ENCODE measurements around the gene EFCAB12.
"Not testable (repeated sequence)": the region's sequence is repeated elsewhere in the genome, so short reads cannot be mapped to it uniquely, and the experiment has no call there.

The EFCAB12 gene

DNA sequence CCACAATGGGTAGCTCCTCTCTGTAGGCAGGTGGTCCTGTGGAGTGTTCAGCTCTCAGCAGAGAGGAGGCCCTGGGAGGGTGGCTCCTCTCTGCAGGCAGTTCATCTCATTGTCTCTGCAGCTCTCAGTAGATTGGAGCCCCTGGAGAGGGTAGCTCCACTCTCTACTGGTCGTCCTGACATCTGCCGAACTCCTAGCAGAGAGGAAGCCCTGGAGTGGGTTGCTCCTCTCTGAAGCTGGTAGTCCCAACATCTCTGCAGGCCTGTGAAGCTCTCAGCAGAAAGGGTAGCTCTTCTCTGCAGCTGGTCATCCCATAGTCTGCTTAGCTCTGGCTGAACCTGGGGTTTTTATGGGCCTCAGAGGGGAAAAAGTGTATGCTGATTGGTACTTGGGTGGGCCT lies 50.8 kb downstream of the EFCAB12 start:
- no peaks in the 10 kb centered on the region for H3K27me3 ChIP-seq (ENCODE audit: low read depth, low read length)
- H3K4me3 ChIP-seq (ENCODE audit: low read depth in 1 of 2, low read length in 2 of 2): no peak overlapping the region
- no peaks in the 10 kb centered on the region for H3K9me3 ChIP-seq (ENCODE audit: control insufficient read depth in 1 of 2, low read length in 2 of 2)
- H3K36me3 ChIP-seq (ENCODE audit: control insufficient read depth in 1 of 2, insufficient read depth in 2 of 2, low read length in 2 of 2): no peaks in the 10 kb centered on the region
- H3K27ac ChIP-seq (ENCODE audit: low read length): no peak overlapping the region
- no peaks in the 10 kb centered on the region for H3K4me1 ChIP-seq (ENCODE audit: control insufficient read depth in 1 of 2, insufficient read depth in 2 of 2, low read length in 2 of 2)

DNA sequence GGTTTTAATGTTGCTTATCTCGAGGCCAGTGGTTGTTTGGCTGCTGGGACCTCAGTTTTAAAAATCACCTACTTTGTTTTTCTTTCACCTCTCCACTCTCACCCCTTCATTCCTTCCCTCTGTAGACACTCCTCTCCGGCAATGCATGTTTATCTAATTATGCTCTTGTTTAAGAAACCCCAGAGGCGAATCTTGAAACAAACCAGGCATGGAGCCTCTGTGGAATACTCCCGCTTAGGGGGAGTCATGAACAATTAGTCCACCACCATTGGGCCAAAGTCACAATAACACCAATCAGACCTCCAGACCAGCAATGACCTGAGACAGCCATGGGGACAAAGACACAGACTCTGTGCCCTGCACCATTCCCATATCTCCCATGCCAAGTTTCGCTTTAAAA lies 53.3 kb downstream of the EFCAB12 start:
- Histone ChIP-seq H3K36me3 (ENCODE audit: control insufficient read depth in 1 of 2, insufficient read depth in 2 of 2, low read length in 2 of 2) (no peaks in the 10 kb centered on the region), H3K27ac (ENCODE audit: low read length) (no peak overlapping the region), H3K9me3 (ENCODE audit: control insufficient read depth in 1 of 2, low read length in 2 of 2) (no peaks in the 10 kb centered on the region), H3K4me3 (ENCODE audit: low read depth in 1 of 2, low read length in 2 of 2) (no peak overlapping the region), H3K4me1 (ENCODE audit: control insufficient read depth in 1 of 2, insufficient read depth in 2 of 2, low read length in 2 of 2) (no peaks in the 10 kb centered on the region), H3K27me3 (ENCODE audit: low read depth, low read length) (no peaks in the 10 kb centered on the region)

DNA sequence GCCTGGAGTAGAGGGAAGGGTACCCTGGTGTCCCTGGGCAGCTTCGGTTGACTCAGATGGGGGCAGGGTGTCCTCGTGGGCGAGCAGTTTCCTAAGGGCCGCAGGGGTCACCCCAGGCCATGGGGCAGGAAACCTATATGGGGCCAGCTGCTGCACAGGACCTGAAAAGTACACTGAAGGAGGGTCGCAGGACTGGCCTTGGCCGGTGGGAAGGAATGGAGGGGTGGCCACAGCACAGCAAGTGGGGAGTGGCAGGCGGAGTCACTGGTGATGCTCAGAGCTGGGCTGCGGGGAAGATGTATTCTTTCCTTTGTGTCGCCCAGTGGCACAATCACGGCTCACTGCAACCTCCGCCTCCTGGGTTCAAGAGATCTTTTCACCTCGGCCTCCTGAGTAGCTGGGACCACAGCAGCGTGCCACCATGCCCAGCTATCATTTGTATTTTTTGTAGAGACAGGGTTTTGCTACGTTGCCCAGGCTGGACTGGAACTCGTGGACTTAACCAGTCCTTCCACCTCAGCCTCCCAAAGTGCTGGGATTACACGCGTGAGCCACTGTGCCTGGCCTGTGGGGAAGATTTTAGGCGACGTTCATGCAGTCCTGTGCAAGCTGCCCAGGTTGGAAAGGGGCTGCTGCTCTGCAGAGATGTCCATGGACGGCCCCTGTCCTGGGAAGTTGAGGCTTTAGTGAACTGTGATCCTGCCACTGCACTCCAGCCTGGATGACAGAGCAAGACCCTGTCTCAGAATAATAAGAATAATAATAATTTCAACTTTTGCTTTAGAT lies 57.2 kb downstream of the EFCAB12 start:
- Histone ChIP-seq H3K9me3 (ENCODE audit: control insufficient read depth in 1 of 2, low read length in 2 of 2) (no peaks in the 10 kb centered on the region), H3K27me3 (ENCODE audit: low read depth, low read length) (no peaks in the 10 kb centered on the region), H3K4me3 (ENCODE audit: low read depth in 1 of 2, low read length in 2 of 2) (no peak overlapping the region), H3K36me3 (ENCODE audit: control insufficient read depth in 1 of 2, insufficient read depth in 2 of 2, low read length in 2 of 2) (no peaks in the 10 kb centered on the region), H3K4me1 (ENCODE audit: control insufficient read depth in 1 of 2, insufficient read depth in 2 of 2, low read length in 2 of 2) (no peaks in the 10 kb centered on the region), H3K27ac (ENCODE audit: low read length) (no peak overlapping the region)

DNA sequence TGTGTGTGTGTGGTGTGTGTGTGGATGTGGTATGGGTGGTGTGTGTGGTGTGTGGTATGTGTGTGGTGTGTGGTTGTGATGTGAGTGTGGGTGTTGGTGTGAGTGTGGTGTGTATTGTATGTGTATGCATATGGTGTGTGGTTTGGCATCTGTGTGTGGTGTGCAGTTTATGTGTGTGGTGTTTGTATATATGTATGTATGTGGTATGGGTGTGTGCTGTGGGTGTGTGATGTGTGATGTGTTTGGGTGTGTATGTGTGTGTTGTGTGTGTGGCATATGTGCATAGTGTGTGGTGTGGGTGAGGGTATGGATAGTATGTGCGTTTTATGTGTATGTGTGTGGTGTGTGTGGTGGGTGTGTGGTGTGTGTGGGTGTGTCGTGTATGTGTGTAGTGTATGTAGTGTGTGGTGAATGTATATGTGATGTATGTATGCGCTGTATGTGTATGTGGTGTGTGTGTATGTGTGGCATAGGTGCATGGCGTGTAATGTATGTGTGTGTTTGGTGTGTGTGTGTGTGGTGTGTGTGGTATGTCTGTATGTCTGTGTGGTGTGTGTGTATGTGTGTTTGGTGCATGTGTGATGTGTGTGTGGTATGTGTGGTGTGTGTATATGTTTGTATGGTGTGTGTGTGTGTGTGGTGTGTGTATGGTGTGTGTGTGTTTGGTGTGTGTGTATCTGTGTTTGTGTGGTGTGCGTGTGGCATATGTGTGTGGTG lies 58.0 kb downstream of the EFCAB12 start:
- H3K27me3 ChIP-seq (ENCODE audit: low read depth, low read length): no peaks in the 10 kb centered on the region
- H3K36me3 ChIP-seq (ENCODE audit: control insufficient read depth in 1 of 2, insufficient read depth in 2 of 2, low read length in 2 of 2): no peaks in the 10 kb centered on the region
- no peaks in the 10 kb centered on the region for H3K9me3 ChIP-seq (ENCODE audit: control insufficient read depth in 1 of 2, low read length in 2 of 2)
- no peak overlapping the region for H3K27ac ChIP-seq (ENCODE audit: low read length)
- no peaks in the 10 kb centered on the region for H3K4me1 ChIP-seq (ENCODE audit: control insufficient read depth in 1 of 2, insufficient read depth in 2 of 2, low read length in 2 of 2)
- no peak overlapping the region for H3K4me3 ChIP-seq (ENCODE audit: low read depth in 1 of 2, low read length in 2 of 2)

DNA sequence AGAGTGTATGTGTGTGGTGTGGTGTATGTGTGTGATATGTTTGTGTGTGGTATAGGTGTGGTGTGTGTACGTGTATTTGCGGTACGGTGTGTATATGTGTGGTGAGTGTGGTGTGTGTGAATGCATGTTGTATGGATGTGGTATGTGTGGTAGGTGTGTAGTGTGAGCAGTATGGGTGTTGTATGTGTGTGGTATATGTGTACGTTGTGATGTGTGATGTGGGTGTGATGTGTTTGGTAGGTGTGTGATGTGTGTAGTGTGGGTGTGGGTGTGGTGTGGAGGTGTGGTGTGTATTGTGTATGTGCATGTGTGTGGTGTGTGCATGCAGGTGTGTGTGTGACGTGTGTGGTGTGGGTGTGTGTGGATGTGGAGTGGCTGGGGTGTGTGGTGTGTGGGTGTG lies 58.7 kb downstream of the EFCAB12 start:
- H3K27me3 ChIP-seq (ENCODE audit: low read depth, low read length): no peaks in the 10 kb centered on the region
- H3K4me1 ChIP-seq (ENCODE audit: control insufficient read depth in 1 of 2, insufficient read depth in 2 of 2, low read length in 2 of 2): no peaks in the 10 kb centered on the region
- H3K36me3 ChIP-seq (ENCODE audit: control insufficient read depth in 1 of 2, insufficient read depth in 2 of 2, low read length in 2 of 2): no peaks in the 10 kb centered on the region
- H3K4me3 ChIP-seq (ENCODE audit: low read depth in 1 of 2, low read length in 2 of 2): no peak overlapping the region
- H3K9me3 ChIP-seq (ENCODE audit: control insufficient read depth in 1 of 2, low read length in 2 of 2): no peaks in the 10 kb centered on the region
- H3K27ac ChIP-seq (ENCODE audit: low read length): no peak overlapping the region

DNA sequence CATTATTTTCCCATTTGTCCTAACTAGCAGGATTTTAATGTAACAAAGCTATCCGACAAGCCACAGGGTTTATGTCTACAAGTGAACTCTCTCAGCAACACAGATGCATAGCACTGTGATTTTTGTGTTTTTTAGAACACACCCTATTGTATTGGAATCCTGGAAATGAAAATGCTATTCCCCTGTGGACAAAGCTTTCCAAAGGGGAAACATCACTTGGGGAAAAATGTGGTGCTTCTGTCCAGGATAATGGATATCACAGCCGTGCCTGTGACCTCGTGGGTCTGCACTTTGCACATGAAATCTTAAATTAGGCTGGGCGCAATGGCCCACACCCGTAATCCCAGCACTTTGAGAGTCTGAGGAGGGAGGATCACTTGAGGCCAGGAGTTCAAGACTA lies 60.6 kb downstream of the EFCAB12 start:
- Histone ChIP-seq H3K4me1 (ENCODE audit: control insufficient read depth in 1 of 2, insufficient read depth in 2 of 2, low read length in 2 of 2) (no peaks in the 10 kb centered on the region), H3K36me3 (ENCODE audit: control insufficient read depth in 1 of 2, insufficient read depth in 2 of 2, low read length in 2 of 2) (no peaks in the 10 kb centered on the region)

DNA sequence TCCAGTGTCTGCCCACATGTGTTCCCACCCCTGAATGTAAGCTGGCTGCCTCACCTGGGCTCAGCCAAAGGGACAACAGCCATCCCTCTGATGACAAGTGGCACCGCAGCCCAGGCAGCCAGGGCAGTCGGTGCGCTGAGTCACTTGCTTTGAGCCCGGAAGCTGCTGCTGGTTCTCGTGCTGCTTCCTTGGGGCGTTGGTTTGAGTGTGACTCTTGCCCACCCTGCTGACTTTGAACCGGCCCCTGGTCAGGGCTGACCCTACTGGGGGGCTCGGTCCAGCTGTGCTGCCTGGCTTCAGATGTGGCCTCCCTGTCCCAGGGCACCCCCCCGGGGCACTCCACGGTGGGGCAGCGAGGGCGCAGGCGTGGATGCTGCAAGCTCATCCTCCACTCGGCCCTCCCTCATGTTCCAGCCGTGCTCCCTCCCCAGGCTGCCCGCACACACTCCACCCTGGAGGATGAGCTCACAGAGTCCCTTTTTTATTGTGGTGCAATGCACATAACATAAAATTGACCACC lies 62.1 kb downstream of the EFCAB12 start:
- H3K9me3 ChIP-seq (ENCODE audit: control insufficient read depth in 1 of 2, low read length in 2 of 2): no peaks in the 10 kb centered on the region
- H3K4me1 ChIP-seq (ENCODE audit: control insufficient read depth in 1 of 2, insufficient read depth in 2 of 2, low read length in 2 of 2): no peaks in the 10 kb centered on the region
- no peaks in the 10 kb centered on the region for H3K36me3 ChIP-seq (ENCODE audit: control insufficient read depth in 1 of 2, insufficient read depth in 2 of 2, low read length in 2 of 2)
- no peak overlapping the region for H3K4me3 ChIP-seq (ENCODE audit: low read depth in 1 of 2, low read length in 2 of 2)
- no peaks in the 10 kb centered on the region for H3K27me3 ChIP-seq (ENCODE audit: low read depth, low read length)
- no peak overlapping the region for H3K27ac ChIP-seq (ENCODE audit: low read length)

More for the DNA sequence above, 60.6 kb downstream of the EFCAB12 start:
- H3K9me3 ChIP-seq (ENCODE audit: control insufficient read depth in 1 of 2, low read length in 2 of 2): no peaks in the 10 kb centered on the region
- no peak overlapping the region for H3K27ac ChIP-seq (ENCODE audit: low read length)
- H3K4me3 ChIP-seq (ENCODE audit: low read depth in 1 of 2, low read length in 2 of 2): no peak overlapping the region
- no peaks in the 10 kb centered on the region for H3K27me3 ChIP-seq (ENCODE audit: low read depth, low read length)

DNA sequence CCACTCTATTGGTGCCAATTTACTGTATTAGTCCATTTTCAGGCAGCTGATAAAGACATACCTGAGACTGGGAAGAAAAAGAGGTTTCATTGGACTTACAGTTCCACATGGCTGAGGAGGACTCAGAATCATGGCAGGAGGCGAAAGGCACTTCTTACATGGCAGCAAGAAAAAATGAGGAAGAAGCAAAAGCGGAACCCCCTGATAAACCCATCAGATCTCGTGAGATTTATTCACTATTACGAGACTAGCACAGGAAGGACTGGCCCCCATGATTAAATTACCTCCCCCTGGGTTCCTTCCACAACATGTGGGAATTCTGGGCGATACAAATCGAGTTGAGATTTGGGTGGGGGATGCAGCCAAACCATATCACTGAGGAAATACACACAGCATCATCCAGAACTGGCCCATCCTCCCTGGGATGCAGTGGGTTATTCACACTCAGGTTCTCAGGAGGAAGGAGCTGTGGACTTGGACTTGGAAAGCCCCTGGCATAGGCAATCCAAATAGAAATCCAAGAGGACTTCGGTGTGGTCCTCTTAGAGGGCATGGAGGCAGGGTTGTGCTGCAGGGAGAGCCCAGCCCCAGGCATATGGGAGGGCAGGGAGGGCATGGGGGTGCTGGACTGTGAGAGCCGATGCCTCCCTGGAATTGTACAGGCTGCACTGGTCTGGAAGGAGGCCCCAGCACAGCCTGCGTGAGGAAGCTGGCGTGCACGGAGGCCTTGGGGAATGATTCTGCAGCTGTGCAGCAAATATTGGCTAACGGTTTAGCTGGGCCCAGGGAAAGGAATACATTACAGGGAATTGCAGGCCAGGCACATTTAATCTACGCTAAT lies 62.9 kb downstream of the EFCAB12 start:
- Histone ChIP-seq H3K4me3 (ENCODE audit: low read depth in 1 of 2, low read length in 2 of 2) (no peak overlapping the region), H3K4me1 (ENCODE audit: control insufficient read depth in 1 of 2, insufficient read depth in 2 of 2, low read length in 2 of 2) (no peaks in the 10 kb centered on the region), H3K9me3 (ENCODE audit: control insufficient read depth in 1 of 2, low read length in 2 of 2) (no peaks in the 10 kb centered on the region), H3K27ac (ENCODE audit: low read length) (no peak overlapping the region), H3K27me3 (ENCODE audit: low read depth, low read length) (no peaks in the 10 kb centered on the region), H3K36me3 (ENCODE audit: control insufficient read depth in 1 of 2, insufficient read depth in 2 of 2, low read length in 2 of 2) (no peaks in the 10 kb centered on the region)

DNA sequence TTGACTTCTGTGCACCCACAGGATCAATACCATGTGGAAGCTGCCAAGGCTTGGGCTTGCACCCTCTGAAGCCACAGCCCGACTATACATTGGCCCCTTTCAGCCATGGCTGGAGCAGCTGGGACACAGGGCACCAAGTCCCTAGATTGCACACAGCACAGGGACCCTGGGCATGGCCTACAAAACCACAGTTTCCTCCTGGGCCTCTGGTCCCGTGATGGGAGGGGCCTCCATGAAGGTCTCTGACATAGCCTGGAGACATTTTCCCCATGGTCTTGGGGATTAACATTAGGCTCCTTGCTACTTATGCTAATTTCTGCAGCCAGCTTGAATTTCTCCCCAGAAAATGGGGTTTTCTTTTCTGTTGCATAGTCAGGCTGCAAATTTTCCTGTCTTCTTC lies 63.6 kb downstream of the EFCAB12 start:
- H3K4me3 ChIP-seq (ENCODE audit: low read depth in 1 of 2, low read length in 2 of 2); H3K36me3 ChIP-seq (ENCODE audit: control insufficient read depth in 1 of 2, insufficient read depth in 2 of 2, low read length in 2 of 2); H3K4me1 ChIP-seq (ENCODE audit: control insufficient read depth in 1 of 2, insufficient read depth in 2 of 2, low read length in 2 of 2); H3K27ac ChIP-seq (ENCODE audit: low read length); H3K27me3 ChIP-seq (ENCODE audit: low read depth, low read length); H3K9me3 ChIP-seq (ENCODE audit: control insufficient read depth in 1 of 2, low read length in 2 of 2): not testable (repeated sequence)

DNA sequence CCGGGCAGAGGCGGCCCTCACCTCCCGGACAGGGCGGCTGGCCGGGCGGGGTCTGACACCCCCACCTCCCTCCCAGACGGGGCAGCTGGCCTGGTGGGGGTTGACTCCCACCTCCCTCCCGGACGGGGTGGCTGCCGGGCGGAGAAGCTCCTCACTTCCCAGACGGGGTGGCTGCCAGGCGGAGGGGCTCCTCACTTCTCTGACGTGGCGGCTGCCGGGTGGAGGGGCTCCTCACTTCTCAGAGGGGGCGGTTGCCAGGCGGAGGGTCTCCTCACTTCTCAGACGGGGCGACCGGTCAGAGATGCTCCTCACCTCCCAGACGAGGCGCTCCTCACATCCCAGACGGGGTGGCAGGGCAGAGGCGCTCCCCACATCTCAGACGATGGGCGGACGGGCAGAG lies 65.1 kb downstream of the EFCAB12 start:
- H3K36me3 ChIP-seq (ENCODE audit: control insufficient read depth in 1 of 2, insufficient read depth in 2 of 2, low read length in 2 of 2); H3K4me3 ChIP-seq (ENCODE audit: low read depth in 1 of 2, low read length in 2 of 2); H3K4me1 ChIP-seq (ENCODE audit: control insufficient read depth in 1 of 2, insufficient read depth in 2 of 2, low read length in 2 of 2); H3K27me3 ChIP-seq (ENCODE audit: low read depth, low read length); H3K27ac ChIP-seq (ENCODE audit: low read length); H3K9me3 ChIP-seq (ENCODE audit: control insufficient read depth in 1 of 2, low read length in 2 of 2): not testable (repeated sequence)
